WTC11 (cell line): ENCODE measurements around the gene FYN. TPM values are rescaled to one million over a fixed set of nuclear protein-coding genes. Genes with fewer than 3 reads are reported as not detected.
A peak's percentile ranks its signal among the peaks of the same experiment; 100 is the strongest.

Experiments used
- ATAC-seq: fragments of 200-7000 bp; cut with Tn5 transposase; 2 replicates; pipeline ENCODE4 v1.10.0; 2021; ENCODE audit warnings: mild to moderate bottlenecking, moderate library complexity
- CTCF ChIA-PET: fragments of 300-600 bp; sonication (Branson Sonifier 250); formaldehyde crosslinking; loops from one replicate; lab custom pipeline; 2021; ENCODE audit warnings: antibody characterized with exemption; lab: Charles Lee
- POLR2A ChIA-PET: fragments of 350-600 bp; sonication (Branson Sonifier 250); formaldehyde crosslinking; loops from one replicate; lab custom pipeline; 2021; ENCODE audit warnings: antibody characterized with exemption; lab: Charles Lee
- DNase-seq: peaks from one replicate; pipeline ENCODE4 v3.0.0; 2021; ENCODE audit warnings: low spot score
- H3K27ac Mint-ChIP-seq: 2 replicates; pipeline ENCODE4 v1.8.0; 2021; ENCODE audit warnings: mixed read lengths
- H3K27me3 Mint-ChIP-seq: 2 replicates; pipeline ENCODE4 v1.8.0; 2021; ENCODE audit warnings: low read depth, mild to moderate bottlenecking, moderate library complexity, mixed read lengths
- H3K36me3 Mint-ChIP-seq: 2 replicates; pipeline ENCODE4 v1.8.0; 2021; ENCODE audit warnings: mixed read lengths
- H3K4me1 Mint-ChIP-seq: 2 replicates; pipeline ENCODE4 v1.8.0; 2022; ENCODE audit warnings: mixed read lengths
- H3K4me3 Mint-ChIP-seq: 2 replicates; pipeline ENCODE4 v1.8.0; 2021; ENCODE audit warnings: mild to moderate bottlenecking, moderate library complexity, mixed read lengths
- H3K9me3 Mint-ChIP-seq: 2 replicates; pipeline ENCODE4 v1.8.0; 2021; ENCODE audit warnings: mixed read lengths
- ATF6 ChIP-seq: sonication (generic); formaldehyde crosslinking; IDR thresholded peaks from 2 replicates; pipeline ENCODE4 v1.8.1; 2023; ENCODE audit warnings: mild to moderate bottlenecking, missing genetic modification reagents
- CBFB ChIP-seq: sonication (generic); formaldehyde crosslinking; IDR thresholded peaks from 2 replicates; pipeline ENCODE4 v1.8.1; 2022; ENCODE audit warnings: mild to moderate bottlenecking, low read depth, missing genetic modification reagents
- CREB1 ChIP-seq: sonication (generic); formaldehyde crosslinking; IDR thresholded peaks from 2 replicates; pipeline ENCODE4 v1.8.0; 2023; ENCODE audit warnings: mild to moderate bottlenecking, missing genetic modification reagents
- E2F5 ChIP-seq: sonication (generic); formaldehyde crosslinking; IDR thresholded peaks from 2 replicates; pipeline ENCODE4 v1.8.1; 2022; ENCODE audit warnings: mild to moderate bottlenecking, moderate library complexity, missing genetic modification reagents
- ESRRA ChIP-seq: sonication (generic); formaldehyde crosslinking; IDR thresholded peaks from 2 replicates; pipeline ENCODE4 v1.8.1; 2022; ENCODE audit warnings: mild to moderate bottlenecking, missing genetic modification reagents, borderline replicate concordance
- FOXJ3 ChIP-seq: sonication (generic); formaldehyde crosslinking; IDR thresholded peaks from 2 replicates; pipeline ENCODE4 v1.9.0; 2021; ENCODE audit warnings: missing genetic modification reagents, mild to moderate bottlenecking, borderline replicate concordance
- FOXP4 ChIP-seq: sonication (generic); formaldehyde crosslinking; IDR thresholded peaks from 2 replicates; pipeline ENCODE4 v1.8.0; 2022; ENCODE audit warnings: mild to moderate bottlenecking, missing genetic modification reagents
- MYBL2 ChIP-seq: sonication (generic); formaldehyde crosslinking; IDR thresholded peaks from 2 replicates; pipeline ENCODE4 v1.8.1; 2023; ENCODE audit warnings: mild to moderate bottlenecking, moderate library complexity, missing genetic modification reagents
- NR1H2 ChIP-seq: sonication (generic); formaldehyde crosslinking; IDR thresholded peaks from 2 replicates; pipeline ENCODE4 v1.9.0; 2021; ENCODE audit warnings: mild to moderate bottlenecking, moderate library complexity, missing genetic modification reagents
- NR2C2 ChIP-seq: sonication (generic); formaldehyde crosslinking; IDR thresholded peaks from 2 replicates; pipeline ENCODE4 v1.8.0; 2022; ENCODE audit warnings: mild to moderate bottlenecking, missing genetic modification reagents
- PRRX2 ChIP-seq: fragments of 250-450 bp; sonication (Bioruptor Pico); IDR thresholded peaks from 2 replicates; pipeline ENCODE4 v1.8.0; 2021; ENCODE audit warnings: mild to moderate bottlenecking
- RELA ChIP-seq: sonication (generic); formaldehyde crosslinking; IDR thresholded peaks from 2 replicates; pipeline ENCODE4 v1.8.1; 2022; ENCODE audit warnings: missing genetic modification reagents, mild to moderate bottlenecking, borderline replicate concordance
- SMAD4 ChIP-seq: sonication (generic); formaldehyde crosslinking; IDR thresholded peaks from 2 replicates; pipeline ENCODE4 v1.8.0; 2022; ENCODE audit warnings: mild to moderate bottlenecking, missing genetic modification reagents
- ZNF396 ChIP-seq: fragments of 250-450 bp; sonication (Bioruptor Pico); IDR thresholded peaks from 2 replicates; pipeline ENCODE4 v1.8.0; 2021; ENCODE audit warnings: mild to moderate bottlenecking, moderate library complexity, borderline replicate concordance
- ZNF671 ChIP-seq: fragments of 250-450 bp; sonication (Bioruptor Pico); IDR thresholded peaks from 2 replicates; pipeline ENCODE4 v1.8.0; 2021; ENCODE audit warnings: mild to moderate bottlenecking
- total RNA-seq: library from RNA; stranded (reverse); gene quantifications from 3 replicates; pipeline ENCODE4 v1.2.3, GENCODE V29; 2021
- TF ChIP-seq, protein P1 (sequence below): sonication (generic); formaldehyde crosslinking; conservative IDR thresholded peaks from 2 replicates; pipeline ENCODE4 v1.8.1; 2023; ENCODE audit warnings: mild to moderate bottlenecking, low read depth, missing genetic modification reagents, moderate library complexity
- TF ChIP-seq, protein P2 (sequence below): fragments of 250-450 bp; sonication (Bioruptor Pico); IDR thresholded peaks from 2 replicates; pipeline ENCODE4 v1.8.0; 2021; ENCODE audit warnings: mild to moderate bottlenecking
- TF ChIP-seq, protein P3 (sequence below): fragments of 250-450 bp; sonication (Bioruptor Pico); conservative IDR thresholded peaks from 2 replicates; pipeline ENCODE4 v1.9.0; 2021; ENCODE audit warnings: mild to moderate bottlenecking
- TF ChIP-seq, protein P4 (sequence below): sonication (generic); formaldehyde crosslinking; IDR thresholded peaks from 2 replicates; pipeline ENCODE4 v1.8.1; 2022; ENCODE audit warnings: low read depth, mild to moderate bottlenecking, moderate library complexity, missing genetic modification reagents, borderline replicate concordance
- TF ChIP-seq, protein P5 (sequence below): sonication (generic); formaldehyde crosslinking; IDR thresholded peaks from 2 replicates; pipeline ENCODE4 v1.8.1; 2023; ENCODE audit warnings: mild to moderate bottlenecking, missing genetic modification reagents, moderate library complexity

The FYN gene
- total RNA-seq, 1 experiment from 2014 or later = 63.9 TPM

GRCh38 chr6:111687652-111688051 lies 185.6 kb downstream of the FYN start:
- H3K27ac Mint-ChIP-seq = 0 out of 2 replicates have a peak overlapping the region, but pooled peaks have one; percentile 5
- no peak for ATAC-seq

GRCh38 chr6:111686932-111687266 lies 186.4 kb downstream of the FYN start:
- H3K4me3 Mint-ChIP-seq = no peak overlapping the region
- CTCF ChIA-PET = interaction anchor here (0.7 kb wide), 1 partner anchor 356 kb away, joined by 3 read pairs; no protein-coding TSS in a partner anchor
- H3K27ac Mint-ChIP-seq = no peak overlapping the region
- no peak for ATAC-seq
- no peak for DNase-seq
- POLR2A ChIA-PET = no interaction called here
- no peaks in the 10 kb centered on the region for H3K27me3 Mint-ChIP-seq
- H3K4me1 Mint-ChIP-seq = peaks cover 20% of the 10 kb centered on the region
- H3K9me3 Mint-ChIP-seq = no peaks in the 10 kb centered on the region
- peaks cover 6% of the 10 kb centered on the region; the same call in 1 of the 2 replicates for H3K36me3 Mint-ChIP-seq
- no peak for TF ChIP-seq NR2C2 (CRISPR knock-in tag)
- TF ChIP-seq ESRRA (CRISPR knock-in tag) = no peak
- TF ChIP-seq SMAD4 = no peak
- no peak for TF ChIP-seq MYBL2 (CRISPR knock-in tag)
- no peak for TF ChIP-seq ZNF396
- TF ChIP-seq, protein P1, sequence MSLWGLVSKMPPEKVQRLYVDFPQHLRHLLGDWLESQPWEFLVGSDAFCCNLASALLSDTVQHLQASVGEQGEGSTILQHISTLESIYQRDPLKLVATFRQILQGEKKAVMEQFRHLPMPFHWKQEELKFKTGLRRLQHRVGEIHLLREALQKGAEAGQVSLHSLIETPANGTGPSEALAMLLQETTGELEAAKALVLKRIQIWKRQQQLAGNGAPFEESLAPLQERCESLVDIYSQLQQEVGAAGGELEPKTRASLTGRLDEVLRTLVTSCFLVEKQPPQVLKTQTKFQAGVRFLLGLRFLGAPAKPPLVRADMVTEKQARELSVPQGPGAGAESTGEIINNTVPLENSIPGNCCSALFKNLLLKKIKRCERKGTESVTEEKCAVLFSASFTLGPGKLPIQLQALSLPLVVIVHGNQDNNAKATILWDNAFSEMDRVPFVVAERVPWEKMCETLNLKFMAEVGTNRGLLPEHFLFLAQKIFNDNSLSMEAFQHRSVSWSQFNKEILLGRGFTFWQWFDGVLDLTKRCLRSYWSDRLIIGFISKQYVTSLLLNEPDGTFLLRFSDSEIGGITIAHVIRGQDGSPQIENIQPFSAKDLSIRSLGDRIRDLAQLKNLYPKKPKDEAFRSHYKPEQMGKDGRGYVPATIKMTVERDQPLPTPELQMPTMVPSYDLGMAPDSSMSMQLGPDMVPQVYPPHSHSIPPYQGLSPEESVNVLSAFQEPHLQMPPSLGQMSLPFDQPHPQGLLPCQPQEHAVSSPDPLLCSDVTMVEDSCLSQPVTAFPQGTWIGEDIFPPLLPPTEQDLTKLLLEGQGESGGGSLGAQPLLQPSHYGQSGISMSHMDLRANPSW = no peak
- TF ChIP-seq FOXJ3 = no peak
- TF ChIP-seq, protein P2, sequence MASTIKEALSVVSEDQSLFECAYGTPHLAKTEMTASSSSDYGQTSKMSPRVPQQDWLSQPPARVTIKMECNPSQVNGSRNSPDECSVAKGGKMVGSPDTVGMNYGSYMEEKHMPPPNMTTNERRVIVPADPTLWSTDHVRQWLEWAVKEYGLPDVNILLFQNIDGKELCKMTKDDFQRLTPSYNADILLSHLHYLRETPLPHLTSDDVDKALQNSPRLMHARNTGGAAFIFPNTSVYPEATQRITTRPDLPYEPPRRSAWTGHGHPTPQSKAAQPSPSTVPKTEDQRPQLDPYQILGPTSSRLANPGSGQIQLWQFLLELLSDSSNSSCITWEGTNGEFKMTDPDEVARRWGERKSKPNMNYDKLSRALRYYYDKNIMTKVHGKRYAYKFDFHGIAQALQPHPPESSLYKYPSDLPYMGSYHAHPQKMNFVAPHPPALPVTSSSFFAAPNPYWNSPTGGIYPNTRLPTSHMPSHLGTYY (CRISPR knock-in tag) = no peak
- no peak for TF ChIP-seq E2F5 (CRISPR knock-in tag)
- TF ChIP-seq CBFB (CRISPR knock-in tag) = no peak
- no peak for TF ChIP-seq ATF6 (CRISPR knock-in tag)
- TF ChIP-seq PRRX2 (CRISPR knock-in tag) = no peak
- TF ChIP-seq NR1H2 (CRISPR knock-in tag) = no peak
- TF ChIP-seq, protein P3, sequence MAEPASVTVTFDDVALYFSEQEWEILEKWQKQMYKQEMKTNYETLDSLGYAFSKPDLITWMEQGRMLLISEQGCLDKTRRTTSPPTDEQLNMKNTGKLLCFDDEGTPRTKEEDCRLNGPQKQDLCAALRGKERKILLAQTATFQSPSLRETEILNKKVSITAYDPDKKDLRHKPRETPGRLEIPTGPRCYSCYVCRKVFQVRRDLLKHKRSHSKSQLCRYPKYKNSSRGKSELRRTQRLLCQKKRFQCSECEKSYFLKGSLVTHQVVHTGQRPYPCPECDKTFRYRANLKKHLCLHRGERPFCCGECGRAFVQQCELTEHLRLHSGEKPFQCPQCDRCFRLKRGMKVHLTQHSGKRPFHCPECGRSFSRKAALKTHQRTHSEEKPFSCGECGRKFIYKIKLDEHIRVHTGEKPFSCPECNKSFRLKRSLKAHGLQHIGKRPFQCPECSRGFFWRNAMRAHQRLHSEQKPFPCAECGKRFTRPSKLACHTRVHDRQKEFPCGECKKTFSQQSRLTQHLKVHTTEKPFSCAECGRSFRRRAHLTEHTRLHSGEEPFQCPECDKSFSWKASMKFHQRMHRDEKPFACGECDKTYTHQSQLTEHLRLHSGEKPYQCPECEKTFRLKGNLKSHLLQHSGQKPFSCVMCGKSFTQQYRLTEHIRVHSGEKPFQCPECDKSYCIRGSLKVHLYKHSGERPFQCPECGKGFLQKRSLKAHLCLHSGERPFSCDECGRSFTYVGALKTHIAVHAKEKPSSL (CRISPR knock-in tag) = no peak
- no peak for TF ChIP-seq ZNF671

More at GRCh38 chr6:111687652-111688051, 185.6 kb downstream of the FYN start:
- DNase-seq = no peak
- Mint-ChIP-seq H3K27me3 (no peaks in the 10 kb centered on the region), H3K36me3 (peaks cover 7% of the 10 kb centered on the region; the same call in 1 of the 2 replicates), H3K4me3 (no peak overlapping the region), H3K4me1 (peaks cover 20% of the 10 kb centered on the region), H3K9me3 (no peaks in the 10 kb centered on the region)
- TF ChIP-seq CREB1 (CRISPR knock-in tag) (no peak), RELA (CRISPR knock-in tag) (no peak), FOXP4 (CRISPR knock-in tag) (no peak)
- TF ChIP-seq, protein P4, sequence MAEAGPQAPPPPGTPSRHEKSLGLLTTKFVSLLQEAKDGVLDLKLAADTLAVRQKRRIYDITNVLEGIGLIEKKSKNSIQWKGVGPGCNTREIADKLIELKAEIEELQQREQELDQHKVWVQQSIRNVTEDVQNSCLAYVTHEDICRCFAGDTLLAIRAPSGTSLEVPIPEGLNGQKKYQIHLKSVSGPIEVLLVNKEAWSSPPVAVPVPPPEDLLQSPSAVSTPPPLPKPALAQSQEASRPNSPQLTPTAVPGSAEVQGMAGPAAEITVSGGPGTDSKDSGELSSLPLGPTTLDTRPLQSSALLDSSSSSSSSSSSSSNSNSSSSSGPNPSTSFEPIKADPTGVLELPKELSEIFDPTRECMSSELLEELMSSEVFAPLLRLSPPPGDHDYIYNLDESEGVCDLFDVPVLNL (CRISPR knock-in tag) = no peak
- TF ChIP-seq, protein P5, sequence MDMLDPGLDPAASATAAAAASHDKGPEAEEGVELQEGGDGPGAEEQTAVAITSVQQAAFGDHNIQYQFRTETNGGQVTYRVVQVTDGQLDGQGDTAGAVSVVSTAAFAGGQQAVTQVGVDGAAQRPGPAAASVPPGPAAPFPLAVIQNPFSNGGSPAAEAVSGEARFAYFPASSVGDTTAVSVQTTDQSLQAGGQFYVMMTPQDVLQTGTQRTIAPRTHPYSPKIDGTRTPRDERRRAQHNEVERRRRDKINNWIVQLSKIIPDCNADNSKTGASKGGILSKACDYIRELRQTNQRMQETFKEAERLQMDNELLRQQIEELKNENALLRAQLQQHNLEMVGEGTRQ (CRISPR knock-in tag) = no peak
- ChIA-PET POLR2A (interaction anchor here (0.6 kb wide), 1 partner anchor 12 kb away, joined by 3 read pairs; no protein-coding TSS in a partner anchor), CTCF (interaction anchor here (0.7 kb wide), 1 partner anchor 356 kb away, joined by 3 read pairs; no protein-coding TSS in a partner anchor)
